GM19372 (cell line): ENCODE measurements around the gene NBPF11.
"Not testable (repeated sequence)": the region's sequence is repeated elsewhere in the genome, so short reads cannot be mapped to it uniquely, and the experiment has no call there.

Experiments used
- ATAC-seq: cut with Tn5 transposase; IDR thresholded peaks from one replicate; pipeline ENCODE4 v1.9.1; 2021; ENCODE audit warnings: mild to moderate bottlenecking, low read depth, moderate library complexity; ENCODE audit not compliant: unreplicated experiment

NBPF11 gene

DNA sequence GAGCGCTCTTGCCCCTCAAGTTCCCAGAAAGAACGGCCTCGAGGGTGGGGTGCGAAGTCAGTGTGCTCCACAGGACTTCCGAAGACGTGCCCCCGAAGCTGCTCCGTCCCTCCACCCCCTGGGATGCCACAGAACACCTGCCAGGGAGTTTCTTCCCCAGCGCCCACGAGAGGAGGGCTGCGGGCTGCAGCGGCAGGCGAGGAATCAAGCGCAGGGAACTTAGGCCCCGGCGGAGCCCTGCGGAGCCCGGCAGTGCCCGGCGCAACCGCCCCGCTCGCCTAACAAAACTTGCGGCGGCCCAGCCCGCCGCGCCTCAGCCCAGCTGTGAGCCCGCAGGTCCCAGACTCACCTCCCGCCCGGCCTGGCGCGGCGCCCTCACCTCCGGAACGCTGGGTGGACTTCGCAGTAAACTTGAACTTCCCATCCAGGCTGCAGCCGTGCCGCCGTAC, 686 bp downstream of the NBPF11 start:
- ATAC-seq: peak; percentile 26

DNA sequence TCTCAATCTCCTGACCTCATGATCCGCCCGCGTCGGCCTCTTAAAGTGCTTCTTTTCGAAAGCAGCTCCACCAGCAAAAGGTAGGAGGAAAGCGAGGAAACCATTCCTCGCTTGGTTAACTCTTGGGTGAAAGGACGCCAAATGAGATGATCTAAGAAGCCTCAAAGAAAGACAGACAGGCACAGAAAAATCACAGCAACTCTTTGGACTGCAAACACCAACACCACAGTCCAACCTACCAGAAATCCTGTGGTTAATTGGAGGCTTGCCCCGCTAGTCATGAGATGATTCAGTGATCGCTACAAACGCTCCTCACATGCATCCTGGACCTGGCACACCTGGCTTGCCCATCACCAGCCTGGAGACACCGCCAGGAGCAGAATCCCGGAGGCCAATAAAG, 1.1 kb downstream of the NBPF11 start:
- not testable (repeated sequence) for ATAC-seq

DNA sequence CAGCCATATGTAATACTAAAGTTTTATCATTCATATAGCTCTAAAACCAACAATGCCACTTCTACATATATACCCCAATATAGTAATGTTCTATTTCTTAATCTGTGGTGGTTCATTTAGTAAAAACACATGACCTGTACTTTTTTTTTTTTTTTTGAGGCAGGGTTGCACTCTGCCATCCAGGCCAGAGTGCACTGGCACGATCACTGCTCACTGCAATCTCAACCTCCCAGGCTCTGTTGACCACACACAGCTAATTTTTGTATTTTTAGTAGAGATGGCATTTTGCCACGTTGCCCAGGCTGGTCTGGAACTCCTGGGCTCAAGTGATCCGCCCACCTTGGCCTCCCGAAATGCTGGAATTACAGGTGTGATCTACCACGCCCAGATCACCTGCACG, 2.1 kb downstream of the NBPF11 start:
- ATAC-seq: not testable (repeated sequence)

DNA sequence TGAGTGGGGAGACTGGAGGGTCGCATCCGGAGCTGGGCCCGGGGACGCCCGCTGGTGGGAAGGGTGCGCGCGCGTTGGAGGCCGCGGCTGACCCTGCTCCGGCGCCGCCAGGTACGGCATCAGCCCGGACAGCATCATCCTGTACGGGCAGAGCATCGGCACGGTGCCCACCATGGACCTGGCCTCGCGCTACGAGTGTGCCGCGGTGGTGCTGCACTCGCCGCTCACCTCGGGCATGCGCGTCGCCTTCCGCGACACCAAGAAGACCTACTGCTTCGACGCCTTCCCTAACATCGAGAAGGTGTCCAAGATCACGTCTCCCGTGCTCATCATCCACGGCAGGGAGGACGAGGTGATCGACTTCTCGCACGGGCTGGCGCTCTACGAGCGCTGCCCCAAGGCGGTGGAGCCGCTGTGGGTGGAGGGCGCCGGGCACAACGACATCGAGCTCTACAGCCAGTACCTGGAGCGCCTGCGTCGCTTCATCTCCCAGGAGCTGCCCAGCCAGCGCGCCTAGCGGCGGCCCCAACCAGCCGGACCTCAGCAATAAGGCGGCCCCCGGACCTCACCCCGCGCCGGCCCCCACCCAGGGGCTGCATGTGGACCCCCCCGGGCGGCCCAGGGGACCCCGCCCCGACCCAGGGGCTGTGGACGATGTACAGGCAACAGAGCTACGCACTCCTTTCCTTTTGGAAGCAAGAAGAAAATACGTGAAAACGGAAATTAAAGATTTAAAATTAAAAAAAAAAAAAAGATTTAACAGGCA, 2.8 kb downstream of the NBPF11 start:
- ATAC-seq: not testable (repeated sequence)

DNA sequence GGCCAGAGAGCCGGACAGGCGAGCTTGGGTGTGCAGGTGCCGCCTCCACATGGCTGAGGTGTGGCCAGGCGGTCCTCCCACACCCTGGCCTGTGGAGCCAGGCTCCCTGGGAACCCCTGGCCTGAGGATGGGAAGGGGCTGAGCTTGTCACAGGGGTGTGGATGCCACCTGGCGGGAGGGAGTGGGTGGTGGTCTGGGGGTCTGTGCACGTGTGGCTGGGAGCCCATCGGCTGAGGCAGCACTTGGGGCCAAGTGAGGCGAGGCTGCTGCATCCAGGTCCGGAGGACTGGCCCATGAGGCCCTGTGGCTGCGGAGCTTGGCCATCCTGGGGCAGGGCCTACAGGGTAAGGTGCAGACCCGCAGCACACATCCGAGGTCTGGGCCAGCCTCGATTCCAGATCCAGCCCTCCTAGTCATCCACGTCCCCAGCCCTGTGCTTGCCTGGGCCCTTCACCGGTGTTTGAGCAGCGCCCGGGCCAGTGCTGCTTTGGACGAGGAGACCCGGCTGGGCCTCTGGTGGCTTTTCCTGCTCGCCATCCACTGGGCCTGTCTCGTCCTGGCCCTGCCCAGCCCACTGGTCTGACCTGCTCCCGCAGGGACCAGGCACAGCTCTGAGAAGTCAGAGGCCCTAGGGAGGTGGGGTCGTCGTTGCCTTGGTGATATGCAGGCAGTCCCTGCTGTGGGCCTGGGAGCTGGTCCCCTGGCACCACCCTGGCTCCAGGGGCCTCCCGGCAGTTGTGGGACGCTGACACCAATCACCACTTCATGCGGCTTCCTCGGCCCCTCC, 4.8 kb downstream of the NBPF11 start:
- ATAC-seq: not testable (repeated sequence)

DNA sequence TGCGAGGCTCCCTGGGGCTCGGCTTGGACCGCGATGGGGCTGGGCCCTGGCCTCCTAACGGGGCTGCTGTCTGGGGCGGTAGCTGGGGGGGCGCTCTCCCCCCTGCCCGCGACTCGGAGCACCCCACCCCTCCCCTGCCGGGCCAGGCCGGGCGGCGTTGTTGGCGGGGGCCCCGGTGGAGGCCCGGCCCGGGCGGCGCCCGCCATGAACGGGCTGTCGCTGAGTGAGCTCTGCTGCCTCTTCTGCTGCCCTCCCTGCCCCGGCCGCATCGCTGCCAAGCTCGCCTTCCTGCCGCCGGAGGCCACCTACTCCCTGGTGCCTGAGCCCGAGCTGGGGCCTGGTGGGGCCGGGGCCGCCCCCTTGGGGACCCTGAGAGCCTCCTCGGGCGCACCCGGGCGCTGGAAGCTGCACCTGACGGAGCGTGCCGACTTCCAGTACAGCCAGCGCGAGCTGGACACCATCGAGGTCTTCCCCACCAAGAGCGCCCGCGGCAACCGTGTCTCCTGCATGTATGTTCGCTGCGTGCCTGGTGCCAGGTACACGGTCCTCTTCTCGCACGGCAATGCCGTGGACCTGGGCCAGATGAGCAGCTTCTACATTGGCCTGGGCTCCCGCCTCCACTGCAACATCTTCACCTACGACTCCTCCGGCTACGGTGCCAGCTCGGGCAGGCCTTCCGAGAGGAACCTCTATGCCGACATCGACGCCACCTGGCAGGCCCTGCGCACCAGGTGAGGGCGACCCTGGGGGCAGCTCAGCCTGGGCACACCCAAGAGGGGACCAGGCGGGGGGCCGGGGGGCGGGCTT, 5.7 kb downstream of the NBPF11 start:
- ATAC-seq: not testable (repeated sequence)

DNA sequence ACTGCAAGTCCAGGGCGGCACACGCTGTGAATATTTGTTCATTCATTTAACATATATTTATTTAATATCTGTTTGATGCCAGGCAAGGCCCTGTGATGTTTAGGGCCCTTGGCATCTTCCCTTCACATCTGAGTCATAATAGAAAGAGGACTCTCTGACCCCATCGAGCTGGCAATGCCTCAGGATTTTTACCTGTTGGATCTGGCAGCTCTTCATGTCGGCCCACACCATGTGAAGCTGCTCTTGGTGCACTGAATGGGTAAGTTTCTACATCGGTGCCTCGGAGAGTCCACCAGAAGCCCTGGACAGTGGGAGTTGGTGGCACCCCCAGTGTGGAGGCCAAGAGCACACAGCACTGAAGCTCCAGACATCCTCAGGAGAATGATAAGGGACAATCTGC, 8.9 kb downstream of the NBPF11 start:
- not testable (repeated sequence) for ATAC-seq

DNA sequence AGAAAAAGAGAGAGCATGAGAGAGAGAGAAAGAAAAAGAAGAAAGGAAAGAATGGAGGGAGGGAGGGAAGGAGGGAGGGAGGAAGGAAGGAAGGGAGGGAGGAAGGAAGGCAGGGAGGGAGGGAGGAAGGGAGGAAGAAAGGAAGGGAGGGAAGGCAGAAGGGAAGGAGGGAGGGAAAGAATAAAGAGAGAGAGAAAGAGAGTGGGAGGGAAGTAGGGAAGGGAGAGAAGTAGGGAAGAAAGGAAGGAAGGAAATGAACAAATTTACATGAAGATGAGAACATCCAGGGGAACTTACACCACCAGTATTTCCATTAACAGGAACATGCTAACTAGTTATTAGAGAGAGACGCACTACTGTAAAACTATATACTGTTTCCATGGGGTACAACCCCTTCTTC, 10.1 kb downstream of the NBPF11 start:
- not testable (repeated sequence) for ATAC-seq

DNA sequence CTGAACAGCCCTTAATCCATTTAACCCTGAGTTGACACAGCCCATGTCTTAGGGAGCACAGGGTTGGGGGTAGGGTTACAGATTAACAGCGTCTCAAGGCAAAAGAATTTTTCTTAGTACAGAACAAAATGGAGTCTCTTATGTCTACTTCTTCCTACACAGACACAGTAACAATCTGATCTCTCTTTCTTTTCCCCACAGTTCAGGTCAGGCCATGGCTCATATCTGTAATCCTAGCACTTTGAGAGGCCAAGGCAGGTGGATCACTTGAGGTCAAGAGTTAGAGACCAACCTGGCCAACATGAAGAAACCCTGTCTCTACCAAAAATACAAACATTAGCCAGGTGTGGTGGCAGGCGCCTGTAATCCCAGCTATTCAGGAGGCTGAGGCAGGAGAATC, 13.5 kb downstream of the NBPF11 start:
- ATAC-seq: not testable (repeated sequence)

DNA sequence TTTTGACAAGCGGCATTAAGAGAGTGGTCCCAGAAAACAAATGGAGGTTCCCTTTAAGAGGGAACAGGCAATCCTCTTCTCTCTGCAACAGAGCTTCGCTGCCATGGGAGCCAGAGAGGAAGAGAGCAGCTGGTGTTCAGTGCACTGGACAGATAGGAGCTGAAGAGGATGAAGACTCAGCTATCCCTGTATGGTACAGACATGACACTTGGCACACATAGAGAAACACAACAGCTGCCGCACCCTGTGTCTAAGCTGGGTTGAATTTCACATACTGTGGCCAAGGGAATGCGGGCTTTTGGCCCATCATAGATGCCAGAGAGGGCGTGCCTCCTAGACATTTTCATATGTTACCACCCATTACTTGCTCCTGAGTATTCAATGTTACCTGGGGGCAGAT, 29.7 kb downstream of the NBPF11 start:
- ATAC-seq: not testable (repeated sequence)

DNA sequence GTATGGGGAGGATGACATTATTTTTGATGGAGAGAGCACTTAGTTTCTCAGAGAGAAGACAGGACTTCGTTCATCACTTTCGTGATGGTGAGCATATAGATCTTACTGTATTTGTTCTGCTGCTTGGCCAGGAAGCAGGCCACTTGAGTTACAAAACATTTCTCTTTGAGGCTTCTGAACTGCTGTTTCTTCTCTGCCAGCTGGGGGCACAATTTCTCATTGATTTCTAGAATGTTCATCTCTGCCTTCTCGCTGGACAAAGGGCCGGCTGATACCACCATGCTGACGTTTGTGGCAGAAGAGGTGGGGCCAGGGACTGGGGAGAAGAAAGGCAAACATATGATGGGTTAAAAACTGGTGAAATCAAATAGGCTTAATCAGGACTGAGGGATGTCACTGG, 31.7 kb downstream of the NBPF11 start:
- not testable (repeated sequence) for ATAC-seq

DNA sequence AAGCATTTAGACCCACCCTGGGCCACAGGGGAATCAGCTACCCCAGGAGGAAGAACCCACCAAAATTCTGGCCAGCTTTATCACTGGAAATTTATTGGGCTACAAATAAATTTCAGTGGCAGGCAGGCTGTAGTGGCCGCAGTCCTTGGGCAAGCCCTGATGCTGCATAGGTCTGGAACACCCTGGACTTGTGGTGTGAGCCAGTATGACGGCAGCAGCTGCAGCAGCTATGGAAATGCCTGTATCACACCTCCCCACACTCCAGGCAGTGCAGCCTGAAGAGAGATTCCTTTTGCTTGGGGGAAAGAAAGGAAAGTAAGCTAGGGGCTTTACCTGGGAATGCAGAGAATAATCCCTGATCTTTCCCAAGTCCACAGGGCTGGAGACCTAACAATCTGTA, 56.3 kb downstream of the NBPF11 start:
- not testable (repeated sequence) for ATAC-seq

DNA sequence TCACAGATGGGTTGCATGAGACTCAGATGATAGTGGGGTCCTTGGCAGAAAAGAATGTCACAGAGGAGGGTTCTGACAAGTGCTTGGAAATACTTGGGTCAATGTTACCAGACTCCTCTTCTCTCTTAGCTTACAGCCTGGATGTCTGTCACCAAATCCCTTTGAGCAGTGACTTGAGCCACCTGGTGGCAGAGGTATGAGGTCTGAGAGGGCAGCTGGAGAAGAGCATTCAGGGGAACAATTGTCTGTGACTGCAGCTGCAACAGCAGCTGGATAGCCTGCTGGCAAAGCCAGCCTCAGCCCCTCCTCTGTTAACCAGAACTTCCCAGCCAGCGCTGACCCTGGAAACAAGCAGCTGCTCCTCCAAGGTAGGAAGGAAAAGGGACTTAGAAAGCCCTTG, 65.9 kb downstream of the NBPF11 start:
- not testable (repeated sequence) for ATAC-seq

DNA sequence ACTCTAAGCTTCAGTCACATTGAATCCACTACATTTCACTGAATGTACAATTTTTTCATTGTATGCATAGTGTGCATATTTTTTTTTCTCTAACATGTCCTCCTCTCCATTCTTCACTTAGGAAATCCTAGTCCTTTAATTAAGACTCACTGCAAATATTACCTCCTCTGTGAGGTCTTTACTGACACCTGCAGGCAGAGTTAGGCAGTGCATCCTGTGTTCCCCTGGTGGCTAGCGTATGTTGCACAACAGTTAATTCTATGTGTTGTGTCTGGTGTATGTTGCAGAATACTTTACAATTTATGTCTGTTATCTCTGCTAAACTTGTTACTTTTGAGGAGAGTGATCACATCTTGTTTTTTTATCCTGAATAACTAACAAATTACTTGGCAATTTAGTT, 70.9 kb downstream of the NBPF11 start:
- not testable (repeated sequence) for ATAC-seq

DNA sequence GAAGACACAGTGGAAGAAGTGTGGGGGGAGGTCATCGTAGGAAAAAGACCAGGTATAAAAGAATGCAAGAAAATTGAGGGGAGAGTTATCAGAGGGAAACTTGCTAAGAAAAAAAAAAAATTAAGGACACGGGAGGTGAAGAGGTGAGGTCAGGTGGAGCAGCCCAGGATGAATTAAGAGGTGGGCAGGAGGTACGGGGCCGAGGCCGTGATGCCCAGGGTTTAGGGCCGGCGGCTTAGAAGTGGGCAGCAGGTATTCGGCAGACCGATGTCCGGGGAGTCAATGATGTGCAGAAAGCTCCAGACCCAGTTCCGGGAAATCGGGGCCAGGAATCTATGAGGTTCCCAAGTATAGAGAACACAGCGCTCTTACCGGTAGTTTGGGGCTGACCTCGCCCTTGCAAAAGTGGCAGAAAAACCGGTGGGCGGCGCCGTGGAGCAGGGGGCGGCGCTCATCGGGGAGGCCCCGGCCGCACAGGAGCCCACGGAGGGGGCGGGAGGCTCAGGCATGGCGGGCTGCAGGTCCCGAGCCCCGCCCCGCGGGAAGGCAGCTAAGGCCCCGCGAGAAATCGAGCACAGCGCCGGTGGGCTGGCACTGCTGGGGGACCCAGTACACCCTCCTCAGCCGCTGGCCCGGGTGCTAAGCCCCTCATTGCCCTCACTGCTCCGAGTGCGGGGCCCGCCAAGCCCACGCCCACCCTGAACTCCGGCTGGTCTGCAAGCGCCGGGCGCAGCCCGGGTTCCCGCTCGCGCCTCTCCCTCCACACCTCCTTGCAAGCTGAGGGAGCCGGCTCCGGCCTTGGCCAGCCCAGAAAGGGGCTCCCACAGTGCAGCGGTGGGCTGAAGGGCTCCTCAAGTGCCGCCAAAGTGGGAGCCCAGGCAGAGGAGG, 73.2 kb downstream of the NBPF11 start:
- ATAC-seq: not testable (repeated sequence)

DNA sequence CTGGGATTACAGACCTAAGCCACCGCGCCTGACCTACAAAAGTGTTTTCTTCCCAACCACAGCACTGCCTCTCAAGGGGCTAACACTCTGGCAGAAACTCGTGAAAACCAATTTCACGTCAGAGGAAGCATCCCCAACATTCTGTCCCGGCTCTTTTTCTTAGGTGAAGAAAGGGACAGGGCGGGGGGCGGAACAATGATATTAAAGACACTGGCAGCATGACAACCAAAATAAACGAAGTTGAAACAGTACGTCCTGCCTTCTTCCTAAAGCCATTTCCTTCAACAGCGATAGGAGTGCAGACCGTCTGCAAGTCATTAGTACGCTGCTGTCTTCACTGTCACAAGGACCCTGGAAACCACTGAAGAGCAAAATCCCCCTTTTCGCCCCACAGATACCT, 74.0 kb downstream of the NBPF11 start:
- not testable (repeated sequence) for ATAC-seq

DNA sequence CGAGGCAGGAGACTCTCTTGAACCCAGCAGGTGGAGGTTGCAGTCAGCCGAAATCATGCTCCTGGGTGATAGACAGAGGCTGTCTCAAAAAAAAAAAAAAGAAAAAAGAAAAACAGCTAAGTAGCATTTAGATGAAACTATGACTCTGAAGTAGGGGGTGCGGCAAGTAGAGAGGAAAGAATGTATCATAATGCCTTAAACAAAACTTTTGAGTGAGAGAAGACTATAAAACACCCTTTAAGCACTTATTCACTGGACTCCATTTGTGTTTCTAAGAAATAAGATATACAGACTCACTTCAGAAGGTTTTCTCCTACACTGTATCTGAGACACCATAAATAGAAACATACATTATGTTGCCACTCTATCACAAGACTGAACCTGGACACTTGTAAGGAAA, 74.6 kb downstream of the NBPF11 start:
- ATAC-seq: not testable (repeated sequence)

DNA sequence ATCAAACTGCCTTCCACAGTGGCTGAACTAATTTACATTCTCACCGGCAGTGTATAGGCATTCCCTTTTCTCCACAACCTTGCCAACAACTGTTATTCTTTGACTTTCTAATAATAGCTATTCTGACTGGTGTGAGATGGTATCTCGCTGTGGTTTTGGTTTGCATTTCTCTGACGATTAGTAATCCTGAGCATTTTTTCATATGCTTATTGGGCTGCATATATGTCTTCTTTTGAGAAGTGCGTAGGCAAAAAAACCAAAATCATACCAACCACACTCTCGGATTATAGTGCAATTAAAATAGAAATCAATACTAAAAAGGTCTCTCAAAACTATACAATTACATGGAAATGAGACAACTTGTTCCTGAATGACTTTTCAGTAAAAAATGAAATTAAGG, 78.7 kb downstream of the NBPF11 start:
- not testable (repeated sequence) for ATAC-seq

DNA sequence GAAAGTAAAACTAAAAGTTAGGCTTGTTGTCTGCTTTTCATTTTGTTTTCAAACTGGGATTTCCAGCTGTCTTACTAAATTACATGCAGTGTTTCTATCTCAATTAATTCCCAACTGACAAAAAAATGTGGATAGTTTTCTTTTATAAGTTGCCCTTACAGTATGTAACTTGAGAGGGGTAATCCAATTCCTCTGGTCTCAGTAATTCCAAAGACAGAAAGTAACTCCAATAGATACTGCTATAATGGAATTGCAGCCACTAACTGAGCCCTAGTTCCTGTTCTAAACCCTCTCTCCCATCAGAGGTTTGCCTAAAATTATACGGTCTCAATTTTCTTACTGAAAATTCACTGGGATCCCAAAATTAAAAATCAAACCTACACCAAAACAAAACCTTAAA, 83.5 kb downstream of the NBPF11 start:
- ATAC-seq: not testable (repeated sequence)

DNA sequence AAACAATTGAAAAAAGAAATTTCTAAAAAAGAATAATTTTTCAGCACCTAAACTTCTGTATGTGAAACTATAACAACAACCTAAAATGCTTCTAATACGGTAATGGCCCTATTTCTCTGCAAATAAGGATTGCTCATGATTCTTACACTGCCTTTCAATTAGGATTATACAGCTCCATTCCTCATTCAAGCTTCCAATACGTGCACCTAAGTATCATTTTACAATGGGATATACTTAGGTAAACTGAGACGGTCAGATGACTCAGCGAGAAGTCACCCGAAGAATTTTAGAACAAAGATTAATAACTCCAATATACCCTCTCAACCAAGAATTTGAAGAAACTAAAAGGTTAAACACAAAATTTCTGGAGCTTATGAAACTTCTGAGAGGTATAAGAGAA, 83.9 kb downstream of the NBPF11 start:
- ATAC-seq: not testable (repeated sequence)
